WTC11 (cell line): ENCODE results near the gene PSMB10. TPM values are rescaled to one million over a fixed set of nuclear protein-coding genes. Genes with fewer than 3 reads are reported as not detected.

Experiments
- ATAC-seq: fragments of 200-7000 bp; cut with Tn5 transposase; 2 replicates; pipeline ENCODE4 v1.10.0; 2021; ENCODE audit warnings: mild to moderate bottlenecking, moderate library complexity
- CTCF ChIA-PET: fragments of 300-600 bp; sonication (Branson Sonifier 250); formaldehyde crosslinking; loops from one replicate; lab custom pipeline; 2021; ENCODE audit warnings: antibody characterized with exemption; lab: Charles Lee
- POLR2A ChIA-PET: fragments of 350-600 bp; sonication (Branson Sonifier 250); formaldehyde crosslinking; loops from one replicate; lab custom pipeline; 2021; ENCODE audit warnings: antibody characterized with exemption; lab: Charles Lee
- DNase-seq: peaks from one replicate; pipeline ENCODE4 v3.0.0; 2021; ENCODE audit warnings: low spot score
- H3K27ac Mint-ChIP-seq: 2 replicates; pipeline ENCODE4 v1.8.0; 2021; ENCODE audit warnings: mixed read lengths
- H3K27me3 Mint-ChIP-seq: 2 replicates; pipeline ENCODE4 v1.8.0; 2021; ENCODE audit warnings: low read depth, mild to moderate bottlenecking, moderate library complexity, mixed read lengths
- H3K36me3 Mint-ChIP-seq: 2 replicates; pipeline ENCODE4 v1.8.0; 2021; ENCODE audit warnings: mixed read lengths
- H3K4me1 Mint-ChIP-seq: 2 replicates; pipeline ENCODE4 v1.8.0; 2022; ENCODE audit warnings: mixed read lengths
- H3K4me3 Mint-ChIP-seq: 2 replicates; pipeline ENCODE4 v1.8.0; 2021; ENCODE audit warnings: mild to moderate bottlenecking, moderate library complexity, mixed read lengths
- H3K9me3 Mint-ChIP-seq: 2 replicates; pipeline ENCODE4 v1.8.0; 2021; ENCODE audit warnings: mixed read lengths
- ATF1 ChIP-seq: sonication (generic); formaldehyde crosslinking; IDR thresholded peaks from 2 replicates; pipeline ENCODE4 v1.8.1; 2023; ENCODE audit warnings: mild to moderate bottlenecking, moderate library complexity, missing genetic modification reagents
- ETV6 ChIP-seq: sonication (generic); formaldehyde crosslinking; IDR thresholded peaks from 2 replicates; pipeline ENCODE4 v1.8.1; 2022; ENCODE audit warnings: mild to moderate bottlenecking, missing genetic modification reagents
- GABPB1 ChIP-seq: sonication (generic); formaldehyde crosslinking; IDR thresholded peaks from 2 replicates; pipeline ENCODE4 v1.8.1; 2023; ENCODE audit warnings: mild to moderate bottlenecking, missing genetic modification reagents
- JUN ChIP-seq: sonication (generic); formaldehyde crosslinking; IDR thresholded peaks from 2 replicates; pipeline ENCODE4 v1.8.0; 2023; ENCODE audit warnings: mild to moderate bottlenecking, missing genetic modification reagents
- MYBL2 ChIP-seq: sonication (generic); formaldehyde crosslinking; IDR thresholded peaks from 2 replicates; pipeline ENCODE4 v1.8.1; 2023; ENCODE audit warnings: mild to moderate bottlenecking, moderate library complexity, missing genetic modification reagents
- NFYB ChIP-seq: sonication (generic); formaldehyde crosslinking; conservative IDR thresholded peaks from 2 replicates; pipeline ENCODE4 v1.8.0; 2022; ENCODE audit warnings: low read depth, missing genetic modification reagents
- NR2C2 ChIP-seq: sonication (generic); formaldehyde crosslinking; IDR thresholded peaks from 2 replicates; pipeline ENCODE4 v1.8.0; 2022; ENCODE audit warnings: mild to moderate bottlenecking, missing genetic modification reagents
- RELA ChIP-seq: sonication (generic); formaldehyde crosslinking; IDR thresholded peaks from 2 replicates; pipeline ENCODE4 v1.8.1; 2022; ENCODE audit warnings: missing genetic modification reagents, mild to moderate bottlenecking, borderline replicate concordance
- TP53 ChIP-seq: sonication (generic); formaldehyde crosslinking; IDR thresholded peaks from 2 replicates; pipeline ENCODE4 v1.8.1; 2023; ENCODE audit warnings: mild to moderate bottlenecking, missing genetic modification reagents
- ZNF138 ChIP-seq: sonication (generic); formaldehyde crosslinking; conservative IDR thresholded peaks from 2 replicates; pipeline ENCODE4 v1.8.1; 2022; ENCODE audit warnings: mild to moderate bottlenecking, moderate library complexity, missing genetic modification reagents
- ZNF232 ChIP-seq: sonication (generic); formaldehyde crosslinking; IDR thresholded peaks from 2 replicates; pipeline ENCODE4 v1.8.0; 2022; ENCODE audit warnings: mild to moderate bottlenecking, missing genetic modification reagents
- ZNF263 ChIP-seq: sonication (generic); formaldehyde crosslinking; IDR thresholded peaks from 2 replicates; pipeline ENCODE4 v1.8.1; 2022; ENCODE audit warnings: low read depth, mild to moderate bottlenecking, moderate library complexity, missing genetic modification reagents
- ZNF317 ChIP-seq: sonication (generic); formaldehyde crosslinking; IDR thresholded peaks from 2 replicates; pipeline ENCODE4 v1.8.1; 2023; ENCODE audit warnings: low read depth, mild to moderate bottlenecking, moderate library complexity, missing genetic modification reagents, borderline replicate concordance
- total RNA-seq: library from RNA; stranded (reverse); gene quantifications from 3 replicates; pipeline ENCODE4 v1.2.3, GENCODE V29; 2021
- TF ChIP-seq, protein P1 (sequence below): sonication (generic); formaldehyde crosslinking; IDR thresholded peaks from 2 replicates; pipeline ENCODE4 v1.8.1; 2022; ENCODE audit warnings: low read depth, mild to moderate bottlenecking, moderate library complexity, missing genetic modification reagents, borderline replicate concordance
- TF ChIP-seq, protein P2 (sequence below): sonication (generic); formaldehyde crosslinking; IDR thresholded peaks from 2 replicates; pipeline ENCODE4 v1.8.1; 2022; ENCODE audit warnings: mild to moderate bottlenecking, missing genetic modification reagents, moderate library complexity, borderline replicate concordance
- TF ChIP-seq, protein P3 (sequence below): sonication (generic); formaldehyde crosslinking; IDR thresholded peaks from 2 replicates; pipeline ENCODE4 v1.8.1; 2023; ENCODE audit warnings: mild to moderate bottlenecking, missing genetic modification reagents
- TF ChIP-seq, protein P4 (sequence below): sonication (generic); formaldehyde crosslinking; IDR thresholded peaks from 2 replicates; pipeline ENCODE4 v1.8.0; 2022; ENCODE audit warnings: mild to moderate bottlenecking, missing genetic modification reagents
- TF ChIP-seq, protein P5 (sequence below): sonication (generic); formaldehyde crosslinking; IDR thresholded peaks from 2 replicates; pipeline ENCODE4 v1.8.1; 2023; ENCODE audit warnings: mild to moderate bottlenecking, missing genetic modification reagents, moderate library complexity
- TF ChIP-seq, protein P6 (sequence below): fragments of 200-600 bp; IDR thresholded peaks from 2 replicates; pipeline ENCODE4 v1.8.0; 2022; ENCODE audit warnings: antibody characterized with exemption
- TF ChIP-seq, protein P7 (sequence below): sonication (generic); formaldehyde crosslinking; IDR thresholded peaks from 2 replicates; pipeline ENCODE4 v1.8.0; 2023; ENCODE audit warnings: mild to moderate bottlenecking, missing genetic modification reagents

Gene PSMB10
- total RNA-seq, 1 experiment from 2014 or later: 40.9 TPM

DNA sequence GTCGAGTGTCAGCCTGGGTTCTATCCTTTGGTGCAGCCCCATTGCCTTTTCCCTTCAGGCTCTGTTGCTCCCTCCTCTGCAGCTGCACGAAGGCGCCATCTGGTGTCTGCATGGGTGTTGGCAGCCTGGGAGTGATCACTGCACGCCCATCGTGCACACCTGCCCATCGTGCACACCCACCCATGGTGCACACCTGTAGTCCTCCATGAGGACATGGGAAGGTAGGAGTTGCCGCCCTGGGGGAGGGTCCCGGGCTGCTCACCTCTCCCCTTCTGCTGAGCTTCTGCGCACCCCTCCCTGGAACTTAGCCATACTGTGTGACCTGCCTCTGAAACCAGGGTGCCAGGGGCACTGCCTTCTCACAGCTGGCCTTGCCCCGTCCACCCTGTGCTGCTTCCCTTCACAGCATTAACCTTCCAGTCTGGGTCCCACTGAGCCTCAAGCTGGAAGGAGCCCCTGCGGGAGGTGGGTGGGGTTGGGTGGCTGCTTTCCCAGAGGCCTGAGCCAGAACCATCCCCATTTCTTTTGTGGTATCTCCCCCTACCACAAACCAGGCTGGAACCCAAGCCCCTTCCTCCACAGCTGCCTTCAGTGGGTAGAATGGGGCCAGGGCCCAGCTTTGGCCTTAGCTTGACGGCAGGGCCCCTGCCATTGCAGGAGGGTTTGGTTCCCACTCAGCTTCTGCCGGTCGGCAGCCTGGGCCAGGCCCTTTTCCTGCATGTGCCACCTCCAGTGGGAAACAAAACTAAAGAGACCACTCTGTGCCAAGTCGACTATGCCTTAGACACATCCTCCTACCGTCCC lies 7.9 kb downstream of the PSMB10 start:
- H3K4me3 Mint-ChIP-seq: no peak overlapping the region
- ChIA-PET POLR2A (interaction anchor here (0.9 to 1.1 kb wide), 2 partner anchors 11 to 45 kb away, joined by 3 to 6 read pairs; partner anchors contain the start of gene NRN1L), CTCF (interaction anchor here (0.6 to 9.2 kb wide), 12 partner anchors 13 to 1154 kb away, joined by 3 to 144 read pairs (median 3); partner anchors contain the start of gene NRN1L)

More for the DNA sequence above, 7.9 kb downstream of the PSMB10 start:
- TF ChIP-seq MYBL2 (CRISPR knock-in tag): no peak
- TF ChIP-seq TP53 (CRISPR knock-in tag): no peak
- TF ChIP-seq, protein P1, sequence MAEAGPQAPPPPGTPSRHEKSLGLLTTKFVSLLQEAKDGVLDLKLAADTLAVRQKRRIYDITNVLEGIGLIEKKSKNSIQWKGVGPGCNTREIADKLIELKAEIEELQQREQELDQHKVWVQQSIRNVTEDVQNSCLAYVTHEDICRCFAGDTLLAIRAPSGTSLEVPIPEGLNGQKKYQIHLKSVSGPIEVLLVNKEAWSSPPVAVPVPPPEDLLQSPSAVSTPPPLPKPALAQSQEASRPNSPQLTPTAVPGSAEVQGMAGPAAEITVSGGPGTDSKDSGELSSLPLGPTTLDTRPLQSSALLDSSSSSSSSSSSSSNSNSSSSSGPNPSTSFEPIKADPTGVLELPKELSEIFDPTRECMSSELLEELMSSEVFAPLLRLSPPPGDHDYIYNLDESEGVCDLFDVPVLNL (CRISPR knock-in tag): no peak
- TF ChIP-seq ZNF317 (CRISPR knock-in tag): no peak
- no peak for TF ChIP-seq JUN
- TF ChIP-seq, protein P2, sequence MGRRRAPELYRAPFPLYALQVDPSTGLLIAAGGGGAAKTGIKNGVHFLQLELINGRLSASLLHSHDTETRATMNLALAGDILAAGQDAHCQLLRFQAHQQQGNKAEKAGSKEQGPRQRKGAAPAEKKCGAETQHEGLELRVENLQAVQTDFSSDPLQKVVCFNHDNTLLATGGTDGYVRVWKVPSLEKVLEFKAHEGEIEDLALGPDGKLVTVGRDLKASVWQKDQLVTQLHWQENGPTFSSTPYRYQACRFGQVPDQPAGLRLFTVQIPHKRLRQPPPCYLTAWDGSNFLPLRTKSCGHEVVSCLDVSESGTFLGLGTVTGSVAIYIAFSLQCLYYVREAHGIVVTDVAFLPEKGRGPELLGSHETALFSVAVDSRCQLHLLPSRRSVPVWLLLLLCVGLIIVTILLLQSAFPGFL (CRISPR knock-in tag): no peak
- peak; percentile 15; the same call in 1 of the 2 replicates for TF ChIP-seq ETV6
- TF ChIP-seq, protein P3, sequence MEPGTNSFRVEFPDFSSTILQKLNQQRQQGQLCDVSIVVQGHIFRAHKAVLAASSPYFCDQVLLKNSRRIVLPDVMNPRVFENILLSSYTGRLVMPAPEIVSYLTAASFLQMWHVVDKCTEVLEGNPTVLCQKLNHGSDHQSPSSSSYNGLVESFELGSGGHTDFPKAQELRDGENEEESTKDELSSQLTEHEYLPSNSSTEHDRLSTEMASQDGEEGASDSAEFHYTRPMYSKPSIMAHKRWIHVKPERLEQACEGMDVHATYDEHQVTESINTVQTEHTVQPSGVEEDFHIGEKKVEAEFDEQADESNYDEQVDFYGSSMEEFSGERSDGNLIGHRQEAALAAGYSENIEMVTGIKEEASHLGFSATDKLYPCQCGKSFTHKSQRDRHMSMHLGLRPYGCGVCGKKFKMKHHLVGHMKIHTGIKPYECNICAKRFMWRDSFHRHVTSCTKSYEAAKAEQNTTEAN: peak; percentile 93; the same call in 1 of the 2 replicates
- TF ChIP-seq NR2C2: 0 out of 2 replicates have a peak, but pooled peaks have one; percentile 39
- TF ChIP-seq NFYB (CRISPR knock-in tag): no peak
- TF ChIP-seq, protein P4, sequence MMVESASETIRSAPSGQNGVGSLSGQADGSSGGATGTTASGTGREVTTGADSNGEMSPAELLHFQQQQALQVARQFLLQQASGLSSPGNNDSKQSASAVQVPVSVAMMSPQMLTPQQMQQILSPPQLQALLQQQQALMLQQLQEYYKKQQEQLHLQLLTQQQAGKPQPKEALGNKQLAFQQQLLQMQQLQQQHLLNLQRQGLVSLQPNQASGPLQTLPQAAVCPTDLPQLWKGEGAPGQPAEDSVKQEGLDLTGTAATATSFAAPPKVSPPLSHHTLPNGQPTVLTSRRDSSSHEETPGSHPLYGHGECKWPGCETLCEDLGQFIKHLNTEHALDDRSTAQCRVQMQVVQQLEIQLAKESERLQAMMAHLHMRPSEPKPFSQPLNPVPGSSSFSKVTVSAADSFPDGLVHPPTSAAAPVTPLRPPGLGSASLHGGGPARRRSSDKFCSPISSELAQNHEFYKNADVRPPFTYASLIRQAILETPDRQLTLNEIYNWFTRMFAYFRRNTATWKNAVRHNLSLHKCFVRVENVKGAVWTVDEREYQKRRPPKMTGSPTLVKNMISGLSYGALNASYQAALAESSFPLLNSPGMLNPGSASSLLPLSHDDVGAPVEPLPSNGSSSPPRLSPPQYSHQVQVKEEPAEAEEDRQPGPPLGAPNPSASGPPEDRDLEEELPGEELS (CRISPR knock-in tag): no peak
- TF ChIP-seq, protein P5, sequence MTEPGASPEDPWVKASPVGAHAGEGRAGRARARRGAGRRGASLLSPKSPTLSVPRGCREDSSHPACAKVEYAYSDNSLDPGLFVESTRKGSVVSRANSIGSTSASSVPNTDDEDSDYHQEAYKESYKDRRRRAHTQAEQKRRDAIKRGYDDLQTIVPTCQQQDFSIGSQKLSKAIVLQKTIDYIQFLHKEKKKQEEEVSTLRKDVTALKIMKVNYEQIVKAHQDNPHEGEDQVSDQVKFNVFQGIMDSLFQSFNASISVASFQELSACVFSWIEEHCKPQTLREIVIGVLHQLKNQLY (CRISPR knock-in tag): no peak
- TF ChIP-seq, protein P6, sequence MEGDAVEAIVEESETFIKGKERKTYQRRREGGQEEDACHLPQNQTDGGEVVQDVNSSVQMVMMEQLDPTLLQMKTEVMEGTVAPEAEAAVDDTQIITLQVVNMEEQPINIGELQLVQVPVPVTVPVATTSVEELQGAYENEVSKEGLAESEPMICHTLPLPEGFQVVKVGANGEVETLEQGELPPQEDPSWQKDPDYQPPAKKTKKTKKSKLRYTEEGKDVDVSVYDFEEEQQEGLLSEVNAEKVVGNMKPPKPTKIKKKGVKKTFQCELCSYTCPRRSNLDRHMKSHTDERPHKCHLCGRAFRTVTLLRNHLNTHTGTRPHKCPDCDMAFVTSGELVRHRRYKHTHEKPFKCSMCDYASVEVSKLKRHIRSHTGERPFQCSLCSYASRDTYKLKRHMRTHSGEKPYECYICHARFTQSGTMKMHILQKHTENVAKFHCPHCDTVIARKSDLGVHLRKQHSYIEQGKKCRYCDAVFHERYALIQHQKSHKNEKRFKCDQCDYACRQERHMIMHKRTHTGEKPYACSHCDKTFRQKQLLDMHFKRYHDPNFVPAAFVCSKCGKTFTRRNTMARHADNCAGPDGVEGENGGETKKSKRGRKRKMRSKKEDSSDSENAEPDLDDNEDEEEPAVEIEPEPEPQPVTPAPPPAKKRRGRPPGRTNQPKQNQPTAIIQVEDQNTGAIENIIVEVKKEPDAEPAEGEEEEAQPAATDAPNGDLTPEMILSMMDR: peak; percentile 67
- TF ChIP-seq, protein P7, sequence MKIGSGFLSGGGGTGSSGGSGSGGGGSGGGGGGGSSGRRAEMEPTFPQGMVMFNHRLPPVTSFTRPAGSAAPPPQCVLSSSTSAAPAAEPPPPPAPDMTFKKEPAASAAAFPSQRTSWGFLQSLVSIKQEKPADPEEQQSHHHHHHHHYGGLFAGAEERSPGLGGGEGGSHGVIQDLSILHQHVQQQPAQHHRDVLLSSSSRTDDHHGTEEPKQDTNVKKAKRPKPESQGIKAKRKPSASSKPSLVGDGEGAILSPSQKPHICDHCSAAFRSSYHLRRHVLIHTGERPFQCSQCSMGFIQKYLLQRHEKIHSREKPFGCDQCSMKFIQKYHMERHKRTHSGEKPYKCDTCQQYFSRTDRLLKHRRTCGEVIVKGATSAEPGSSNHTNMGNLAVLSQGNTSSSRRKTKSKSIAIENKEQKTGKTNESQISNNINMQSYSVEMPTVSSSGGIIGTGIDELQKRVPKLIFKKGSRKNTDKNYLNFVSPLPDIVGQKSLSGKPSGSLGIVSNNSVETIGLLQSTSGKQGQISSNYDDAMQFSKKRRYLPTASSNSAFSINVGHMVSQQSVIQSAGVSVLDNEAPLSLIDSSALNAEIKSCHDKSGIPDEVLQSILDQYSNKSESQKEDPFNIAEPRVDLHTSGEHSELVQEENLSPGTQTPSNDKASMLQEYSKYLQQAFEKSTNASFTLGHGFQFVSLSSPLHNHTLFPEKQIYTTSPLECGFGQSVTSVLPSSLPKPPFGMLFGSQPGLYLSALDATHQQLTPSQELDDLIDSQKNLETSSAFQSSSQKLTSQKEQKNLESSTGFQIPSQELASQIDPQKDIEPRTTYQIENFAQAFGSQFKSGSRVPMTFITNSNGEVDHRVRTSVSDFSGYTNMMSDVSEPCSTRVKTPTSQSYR (CRISPR knock-in tag): peak; percentile 21; the same call in 1 of the 2 replicates
- no peak for TF ChIP-seq ZNF138
- TF ChIP-seq RELA: no peak
- TF ChIP-seq GABPB1 (CRISPR knock-in tag): peak; percentile 20; the same call in 1 of the 2 replicates
- no peak for TF ChIP-seq ZNF263
- no peak for TF ChIP-seq ATF1 (CRISPR knock-in tag)
- TF ChIP-seq ZNF232 (CRISPR knock-in tag): no peak
- peak; percentile 88 for DNase-seq
- peaks cover 15% of the 10 kb centered on the region for H3K4me1 Mint-ChIP-seq
- peak; percentile 81 for ATAC-seq
- H3K27me3 Mint-ChIP-seq: no peaks in the 10 kb centered on the region
- no peaks in the 10 kb centered on the region for H3K9me3 Mint-ChIP-seq
- no peak overlapping the region for H3K27ac Mint-ChIP-seq
- H3K36me3 Mint-ChIP-seq: peaks cover 3% of the 10 kb centered on the region
